Liver (tissue), 9 donors: ENCODE data around the gene WNT16. TPM values are rescaled to one million over a fixed set of nuclear protein-coding genes. Genes with fewer than 3 reads are reported as not detected.

Source experiments
- DNase-seq: peaks from one replicate; pipeline ENCODE4 v3.0.0-alpha.2; 2017; ENCODE audit warnings: low spot score
- H3K27ac ChIP-seq, 2 donors: one replicate each; pipeline ENCODE4 v1.7.0; 2013; ENCODE audit warnings: inconsistent platforms in 2 of 2, low read length in 2 of 2, control low read depth in 1 of 2, low read depth in 1 of 2, mild to moderate bottlenecking in 1 of 2
- H3K27me3 ChIP-seq, 4 donors: one replicate each; pipeline versions ENCODE4 v1.6.1 to v1.7.0; 2013; ENCODE audit warnings: low read length in 3 of 4, inconsistent platforms in 1 of 4, mild to moderate bottlenecking in 1 of 4, moderate library complexity in 1 of 4; ENCODE audit not compliant: control insufficient read depth in 4 of 4, insufficient read depth in 4 of 4
- H3K36me3 ChIP-seq, 4 donors: one replicate each; pipeline versions ENCODE4 v1.6.1 to v1.7.0; 2013; ENCODE audit warnings: low read length in 3 of 4, mild to moderate bottlenecking in 3 of 4, low read depth in 1 of 4, moderate library complexity in 1 of 4; ENCODE audit not compliant: control insufficient read depth in 4 of 4, insufficient read depth in 3 of 4
- H3K4me1 ChIP-seq, 4 donors: one replicate each; pipeline versions ENCODE4 v1.6.1 to v1.7.0; 2013; ENCODE audit warnings: low read length in 3 of 4, mild to moderate bottlenecking in 3 of 4, moderate library complexity in 1 of 4; ENCODE audit not compliant: control insufficient read depth in 4 of 4, insufficient read depth in 4 of 4
- H3K4me3 ChIP-seq, 3 donors: one replicate each; pipeline versions ENCODE4 v1.6.1 to v1.7.0; 2013; ENCODE audit warnings: low read length in 3 of 3, control low read depth in 1 of 3, low read depth in 1 of 3, mild to moderate bottlenecking in 1 of 3
- H3K9ac ChIP-seq, 2 donors: one replicate each; pipeline ENCODE4 v1.7.0; 2013; ENCODE audit warnings: low read length in 2 of 2, mild to moderate bottlenecking in 2 of 2, moderate library complexity in 2 of 2, control low read depth in 1 of 2, low read depth in 1 of 2
- H3K9me3 ChIP-seq, 4 donors: one replicate each; pipeline versions ENCODE4 v1.6.1 to v1.7.0; 2013; ENCODE audit warnings: low read length in 3 of 4; ENCODE audit not compliant: control insufficient read depth in 4 of 4
- EGR1 ChIP-seq, 2 donors: IDR thresholded peaks; 2 replicates each; pipeline ENCODE4 v1.6.1; 2016 to 2018; ENCODE audit warnings: antibody characterized with exemption in 2 of 2, low read depth in 2 of 2
- FOXA1 ChIP-seq: IDR thresholded peaks from 2 replicates; pipeline ENCODE4 v1.6.1; 2016; ENCODE audit warnings: antibody characterized with exemption
- FOXA2 ChIP-seq: IDR thresholded peaks from 2 replicates; pipeline ENCODE4 v1.6.1; 2016; ENCODE audit warnings: antibody characterized with exemption
- GABPA ChIP-seq, 2 donors: IDR thresholded peaks in 1 of 2; conservative IDR thresholded peaks in 1 of 2; 2 replicates each; pipeline ENCODE4 v1.6.1; 2016; ENCODE audit warnings: antibody characterized with exemption in 2 of 2, mild to moderate bottlenecking in 1 of 2, moderate library complexity in 1 of 2
- HNF4A ChIP-seq, 2 donors: conservative IDR thresholded peaks; 2 replicates each; pipeline ENCODE4 v1.6.1; 2016; ENCODE audit warnings: antibody characterized with exemption in 2 of 2, mild to moderate bottlenecking in 2 of 2
- HNF4G ChIP-seq: IDR thresholded peaks from 2 replicates; pipeline ENCODE4 v1.6.1; 2016; ENCODE audit warnings: antibody characterized with exemption
- JUND ChIP-seq, 2 donors: IDR thresholded peaks; 2 replicates each; pipeline ENCODE4 v1.6.1; 2016; ENCODE audit warnings: antibody characterized with exemption in 2 of 2
- NR2F2 ChIP-seq: IDR thresholded peaks from 2 replicates; pipeline ENCODE4 v1.6.1; 2016; ENCODE audit warnings: antibody characterized with exemption
- RAD21 ChIP-seq, 2 donors: IDR thresholded peaks; 2 replicates each; pipeline ENCODE4 v1.6.1; 2016; ENCODE audit warnings: antibody characterized with exemption in 2 of 2, mild to moderate bottlenecking in 2 of 2
- RXRA ChIP-seq, 2 donors: IDR thresholded peaks; 2 replicates each; pipeline ENCODE4 v1.6.1; 2017 to 2018; ENCODE audit warnings: antibody characterized with exemption in 2 of 2, mild to moderate bottlenecking in 1 of 2
- SP1 ChIP-seq: IDR thresholded peaks from 2 replicates; pipeline ENCODE4 v1.6.1; 2018; ENCODE audit warnings: antibody characterized with exemption, mild to moderate bottlenecking
- TAF1 ChIP-seq: conservative IDR thresholded peaks from 2 replicates; pipeline ENCODE4 v1.6.1; 2016; ENCODE audit warnings: antibody characterized with exemption, mild to moderate bottlenecking
- WGBS: extraction: QIAGEN DNeasy Blood & Tissue Kit; methylation state at CpG from one replicate; pipeline ENCODE4 v1.1.7; 2013; 5-methylcytosine and 5-hydroxymethylcytosine counted together
- polyA plus RNA-seq, 2 donors: library from polyadenylated mRNA; stranded (reverse) in 1 of 2; unstranded in 1 of 2; fragments of 200-250 nt in 1 of 2; fragments of >200 nt in 1 of 2; fragmentation: Nextera tagmentation in 1 of 2; extraction: Ambion mirVana in 1 of 2; gene quantifications; one replicate each; pipeline versions ENCODE4 v1.2.1 to v1.2.3, GENCODE V29; 2013 to 2015
- total RNA-seq, 2 donors: library from RNA; depleted of rRNA; stranded (reverse); fragments of >200 nt; gene quantifications; one replicate each; pipeline ENCODE4 v1.2.3, GENCODE V29; 2014
- TF ChIP-seq, protein P1 (sequence below): IDR thresholded peaks from 2 replicates; pipeline ENCODE4 v1.6.1; 2016; ENCODE audit warnings: antibody characterized with exemption, mild to moderate bottlenecking
- TF ChIP-seq, protein P2 (sequence below): IDR thresholded peaks from 2 replicates; pipeline ENCODE4 v1.6.1; 2016; ENCODE audit warnings: antibody characterized with exemption
- TF ChIP-seq, protein P3 (sequence below): IDR thresholded peaks from 2 replicates; pipeline ENCODE4 v1.6.1; 2016; ENCODE audit warnings: antibody characterized with exemption
- TF ChIP-seq, protein P4 (sequence below): fragments of 150-350 bp; IDR thresholded peaks from 2 replicates; pipeline ENCODE4 v1.5.1; 2017; ENCODE audit warnings: improper control_type of control experiment, low read depth, low read length; ENCODE audit not compliant: missing input control
- TF ChIP-seq, protein P5 (sequence below): IDR thresholded peaks from 2 replicates; pipeline ENCODE4 v1.6.1; 2016; ENCODE audit warnings: antibody characterized with exemption
- donor health status: healthy.
- donor health status: healthy.
- donor health status: healthy.
- donor health status: healthy.
- donor health status: healthy.

WNT16 gene
- total and polyA plus RNA-seq, 4 donors: not detected

DNA sequence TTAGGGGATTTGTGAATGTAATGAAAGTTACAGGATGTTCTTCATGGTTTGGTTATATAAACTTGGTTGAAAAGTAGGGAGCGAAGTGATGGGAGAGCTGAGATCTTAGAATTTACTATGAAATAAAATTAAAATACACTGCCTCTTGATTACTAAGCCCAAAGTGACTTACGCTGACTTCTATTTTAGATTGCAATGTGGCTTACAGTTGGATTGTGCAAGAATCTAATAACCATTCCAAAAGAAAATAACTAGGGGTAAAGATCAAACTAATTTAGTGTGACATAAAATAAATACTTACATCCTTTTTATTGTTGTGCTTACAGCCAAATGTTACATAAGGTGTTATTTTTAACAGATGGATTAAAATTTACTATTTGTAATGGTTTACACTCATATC lies 15.3 kb downstream of the WNT16 start:
- peaks cover 0 to 7% (median 3%) of the 10 kb centered on the region in 4 donors for H3K4me1 ChIP-seq
- no peaks in the 10 kb centered on the region for H3K9me3 ChIP-seq
- H3K27ac ChIP-seq: no peak overlapping the region
- no peak overlapping the region for H3K9ac ChIP-seq
- H3K4me3 ChIP-seq: no peak overlapping the region
- no peaks in the 10 kb centered on the region for H3K27me3 ChIP-seq
- TF ChIP-seq RXRA (IDR thresholded peaks at IDR 0.05): no peak
- TF ChIP-seq HNF4G: no peak
- no peak for TF ChIP-seq HNF4A (conservative IDR thresholded peaks at IDR 0.05)
- no peak for TF ChIP-seq FOXA2
- TF ChIP-seq TAF1: no peak
- no peak for TF ChIP-seq NR2F2
- TF ChIP-seq, protein P1, sequence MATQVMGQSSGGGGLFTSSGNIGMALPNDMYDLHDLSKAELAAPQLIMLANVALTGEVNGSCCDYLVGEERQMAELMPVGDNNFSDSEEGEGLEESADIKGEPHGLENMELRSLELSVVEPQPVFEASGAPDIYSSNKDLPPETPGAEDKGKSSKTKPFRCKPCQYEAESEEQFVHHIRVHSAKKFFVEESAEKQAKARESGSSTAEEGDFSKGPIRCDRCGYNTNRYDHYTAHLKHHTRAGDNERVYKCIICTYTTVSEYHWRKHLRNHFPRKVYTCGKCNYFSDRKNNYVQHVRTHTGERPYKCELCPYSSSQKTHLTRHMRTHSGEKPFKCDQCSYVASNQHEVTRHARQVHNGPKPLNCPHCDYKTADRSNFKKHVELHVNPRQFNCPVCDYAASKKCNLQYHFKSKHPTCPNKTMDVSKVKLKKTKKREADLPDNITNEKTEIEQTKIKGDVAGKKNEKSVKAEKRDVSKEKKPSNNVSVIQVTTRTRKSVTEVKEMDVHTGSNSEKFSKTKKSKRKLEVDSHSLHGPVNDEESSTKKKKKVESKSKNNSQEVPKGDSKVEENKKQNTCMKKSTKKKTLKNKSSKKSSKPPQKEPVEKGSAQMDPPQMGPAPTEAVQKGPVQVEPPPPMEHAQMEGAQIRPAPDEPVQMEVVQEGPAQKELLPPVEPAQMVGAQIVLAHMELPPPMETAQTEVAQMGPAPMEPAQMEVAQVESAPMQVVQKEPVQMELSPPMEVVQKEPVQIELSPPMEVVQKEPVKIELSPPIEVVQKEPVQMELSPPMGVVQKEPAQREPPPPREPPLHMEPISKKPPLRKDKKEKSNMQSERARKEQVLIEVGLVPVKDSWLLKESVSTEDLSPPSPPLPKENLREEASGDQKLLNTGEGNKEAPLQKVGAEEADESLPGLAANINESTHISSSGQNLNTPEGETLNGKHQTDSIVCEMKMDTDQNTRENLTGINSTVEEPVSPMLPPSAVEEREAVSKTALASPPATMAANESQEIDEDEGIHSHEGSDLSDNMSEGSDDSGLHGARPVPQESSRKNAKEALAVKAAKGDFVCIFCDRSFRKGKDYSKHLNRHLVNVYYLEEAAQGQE: no peak
- no peak for TF ChIP-seq FOXA1
- no peak for TF ChIP-seq SP1
- no peak for TF ChIP-seq RAD21 (IDR thresholded peaks at IDR 0.05)
- no peak for TF ChIP-seq JUND (IDR thresholded peaks at IDR 0.05)
- TF ChIP-seq EGR1 (IDR thresholded peaks at IDR 0.05; ENCODE audit: low read depth in 2 of 2): no peak
- TF ChIP-seq, protein P2, sequence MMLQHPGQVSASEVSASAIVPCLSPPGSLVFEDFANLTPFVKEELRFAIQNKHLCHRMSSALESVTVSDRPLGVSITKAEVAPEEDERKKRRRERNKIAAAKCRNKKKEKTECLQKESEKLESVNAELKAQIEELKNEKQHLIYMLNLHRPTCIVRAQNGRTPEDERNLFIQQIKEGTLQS: no peak
- TF ChIP-seq, protein P3, sequence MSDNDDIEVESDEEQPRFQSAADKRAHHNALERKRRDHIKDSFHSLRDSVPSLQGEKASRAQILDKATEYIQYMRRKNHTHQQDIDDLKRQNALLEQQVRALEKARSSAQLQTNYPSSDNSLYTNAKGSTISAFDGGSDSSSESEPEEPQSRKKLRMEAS: no peak
- TF ChIP-seq, protein P4, sequence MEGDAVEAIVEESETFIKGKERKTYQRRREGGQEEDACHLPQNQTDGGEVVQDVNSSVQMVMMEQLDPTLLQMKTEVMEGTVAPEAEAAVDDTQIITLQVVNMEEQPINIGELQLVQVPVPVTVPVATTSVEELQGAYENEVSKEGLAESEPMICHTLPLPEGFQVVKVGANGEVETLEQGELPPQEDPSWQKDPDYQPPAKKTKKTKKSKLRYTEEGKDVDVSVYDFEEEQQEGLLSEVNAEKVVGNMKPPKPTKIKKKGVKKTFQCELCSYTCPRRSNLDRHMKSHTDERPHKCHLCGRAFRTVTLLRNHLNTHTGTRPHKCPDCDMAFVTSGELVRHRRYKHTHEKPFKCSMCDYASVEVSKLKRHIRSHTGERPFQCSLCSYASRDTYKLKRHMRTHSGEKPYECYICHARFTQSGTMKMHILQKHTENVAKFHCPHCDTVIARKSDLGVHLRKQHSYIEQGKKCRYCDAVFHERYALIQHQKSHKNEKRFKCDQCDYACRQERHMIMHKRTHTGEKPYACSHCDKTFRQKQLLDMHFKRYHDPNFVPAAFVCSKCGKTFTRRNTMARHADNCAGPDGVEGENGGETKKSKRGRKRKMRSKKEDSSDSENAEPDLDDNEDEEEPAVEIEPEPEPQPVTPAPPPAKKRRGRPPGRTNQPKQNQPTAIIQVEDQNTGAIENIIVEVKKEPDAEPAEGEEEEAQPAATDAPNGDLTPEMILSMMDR: no peak
- H3K36me3 ChIP-seq: peaks cover 0 to 3% (median under 1%) of the 10 kb centered on the region in 4 donors
- DNase-seq: no peak
- WGBS: 63% methylated on average over 2 of the region's 2 CpGs

DNA sequence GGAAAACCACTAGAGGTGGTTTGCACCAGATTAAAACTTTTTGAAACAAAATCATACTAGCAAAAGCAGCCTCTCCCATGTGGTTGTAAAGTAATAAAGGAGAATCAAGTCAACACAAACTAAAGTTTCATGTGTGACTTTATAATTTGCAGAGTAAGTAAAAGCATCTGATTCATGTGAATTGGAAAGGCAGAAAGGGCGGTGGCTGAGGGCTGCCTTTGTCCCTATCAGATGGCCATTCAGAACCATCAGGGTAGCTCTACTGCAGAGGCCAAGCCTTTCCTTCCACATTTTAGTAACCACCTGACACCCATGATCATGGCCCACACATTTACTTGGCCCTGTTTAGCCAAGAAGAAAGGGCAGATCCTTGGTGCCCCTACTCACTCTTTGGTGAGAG lies 15.7 kb downstream of the WNT16 start:
- H3K9me3 ChIP-seq: no peaks in the 10 kb centered on the region
- H3K4me1 ChIP-seq: peaks cover 0 to 7% (median 3%) of the 10 kb centered on the region in 4 donors
- peaks cover 0 to 3% (median under 1%) of the 10 kb centered on the region in 4 donors for H3K36me3 ChIP-seq
- no peak overlapping the region for H3K27ac ChIP-seq
- no peaks in the 10 kb centered on the region for H3K27me3 ChIP-seq
- no peak for DNase-seq
- 93% methylated on average over 1 of the region's 1 CpG for WGBS
- H3K9ac ChIP-seq: no peak overlapping the region
- H3K4me3 ChIP-seq: no peak overlapping the region
- TF ChIP-seq NR2F2 (no peak), EGR1 (IDR thresholded peaks at IDR 0.05; ENCODE audit: low read depth in 2 of 2) (no peak), GABPA (IDR thresholded peaks at IDR 0.05 in 1 of 2, conservative IDR thresholded peaks at IDR 0.05 in 1 of 2) (no peak), SP1 (no peak), HNF4A (conservative IDR thresholded peaks at IDR 0.05) (no peak), JUND (IDR thresholded peaks at IDR 0.05) (no peak), RAD21 (IDR thresholded peaks at IDR 0.05) (no peak)
- TF ChIP-seq, protein P5, sequence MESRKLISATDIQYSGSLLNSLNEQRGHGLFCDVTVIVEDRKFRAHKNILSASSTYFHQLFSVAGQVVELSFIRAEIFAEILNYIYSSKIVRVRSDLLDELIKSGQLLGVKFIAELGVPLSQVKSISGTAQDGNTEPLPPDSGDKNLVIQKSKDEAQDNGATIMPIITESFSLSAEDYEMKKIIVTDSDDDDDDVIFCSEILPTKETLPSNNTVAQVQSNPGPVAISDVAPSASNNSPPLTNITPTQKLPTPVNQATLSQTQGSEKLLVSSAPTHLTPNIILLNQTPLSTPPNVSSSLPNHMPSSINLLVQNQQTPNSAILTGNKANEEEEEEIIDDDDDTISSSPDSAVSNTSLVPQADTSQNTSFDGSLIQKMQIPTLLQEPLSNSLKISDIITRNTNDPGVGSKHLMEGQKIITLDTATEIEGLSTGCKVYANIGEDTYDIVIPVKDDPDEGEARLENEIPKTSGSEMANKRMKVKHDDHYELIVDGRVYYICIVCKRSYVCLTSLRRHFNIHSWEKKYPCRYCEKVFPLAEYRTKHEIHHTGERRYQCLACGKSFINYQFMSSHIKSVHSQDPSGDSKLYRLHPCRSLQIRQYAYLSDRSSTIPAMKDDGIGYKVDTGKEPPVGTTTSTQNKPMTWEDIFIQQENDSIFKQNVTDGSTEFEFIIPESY: no peak
- TF ChIP-seq, protein P1: no peak
- TF ChIP-seq, protein P3: no peak
- TF ChIP-seq, protein P2: no peak
- TF ChIP-seq, protein P4: no peak
